ENCODE results near the gene TMPRSS5.

- TF ChIP-seq, protein P1, sequence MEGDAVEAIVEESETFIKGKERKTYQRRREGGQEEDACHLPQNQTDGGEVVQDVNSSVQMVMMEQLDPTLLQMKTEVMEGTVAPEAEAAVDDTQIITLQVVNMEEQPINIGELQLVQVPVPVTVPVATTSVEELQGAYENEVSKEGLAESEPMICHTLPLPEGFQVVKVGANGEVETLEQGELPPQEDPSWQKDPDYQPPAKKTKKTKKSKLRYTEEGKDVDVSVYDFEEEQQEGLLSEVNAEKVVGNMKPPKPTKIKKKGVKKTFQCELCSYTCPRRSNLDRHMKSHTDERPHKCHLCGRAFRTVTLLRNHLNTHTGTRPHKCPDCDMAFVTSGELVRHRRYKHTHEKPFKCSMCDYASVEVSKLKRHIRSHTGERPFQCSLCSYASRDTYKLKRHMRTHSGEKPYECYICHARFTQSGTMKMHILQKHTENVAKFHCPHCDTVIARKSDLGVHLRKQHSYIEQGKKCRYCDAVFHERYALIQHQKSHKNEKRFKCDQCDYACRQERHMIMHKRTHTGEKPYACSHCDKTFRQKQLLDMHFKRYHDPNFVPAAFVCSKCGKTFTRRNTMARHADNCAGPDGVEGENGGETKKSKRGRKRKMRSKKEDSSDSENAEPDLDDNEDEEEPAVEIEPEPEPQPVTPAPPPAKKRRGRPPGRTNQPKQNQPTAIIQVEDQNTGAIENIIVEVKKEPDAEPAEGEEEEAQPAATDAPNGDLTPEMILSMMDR (IDR thresholded peaks at IDR 0.05): no peak
- TF ChIP-seq EP300 (IDR thresholded peaks at IDR 0.05): no peak
- no peak for TF ChIP-seq POLR2A (IDR thresholded peaks at IDR 0.05; ENCODE audit: low read depth)
- no peak for TF ChIP-seq POLR2AphosphoS5 (IDR thresholded peaks at IDR 0.05)
These were observed 9.9 kb upstream of the TMPRSS5 start for GRCh38 chr11:113715882-113716625.

All from esophagus muscularis mucosa (tissue), 4 donors.